Neuronal stem cell (in vitro differentiated cells): ENCODE results near the gene GREM1.

Experiments used
- DNase-seq: peaks from one replicate; pipeline ENCODE4 v3.0.0-alpha.2; 2013; ENCODE audit warnings: low spot score
- H2AFZ ChIP-seq: one replicate; pipeline ENCODE4 v1.6.1; 2013; ENCODE audit warnings: mild to moderate bottlenecking, low read length, inconsistent platforms
- H2AK5ac ChIP-seq: 2 replicates; pipeline ENCODE4 v1.6.1; 2013; ENCODE audit warnings: low read depth, mild to moderate bottlenecking, inconsistent platforms, low read length, moderate library complexity, mixed read lengths
- H2BK120ac ChIP-seq: 2 replicates; pipeline ENCODE4 v1.6.1; 2013; ENCODE audit warnings: low read depth, mild to moderate bottlenecking, inconsistent platforms, low read length, moderate library complexity, mixed read lengths
- H2BK12ac ChIP-seq: one replicate; pipeline ENCODE4 v1.6.1; 2013; ENCODE audit warnings: low read length, inconsistent platforms
- H2BK15ac ChIP-seq: 2 replicates; pipeline ENCODE4 v1.6.1; 2013; ENCODE audit warnings: mild to moderate bottlenecking, low read length, inconsistent platforms, mixed read lengths
- H2BK5ac ChIP-seq: one replicate; pipeline ENCODE4 v1.6.1; 2013; ENCODE audit warnings: inconsistent platforms, mild to moderate bottlenecking, low read length, moderate library complexity
- H3K14ac ChIP-seq: one replicate; pipeline ENCODE4 v1.6.1; 2013; ENCODE audit warnings: low read length, inconsistent platforms
- H3K18ac ChIP-seq: 2 replicates; pipeline ENCODE4 v1.6.1; 2013; ENCODE audit warnings: low read length, inconsistent platforms
- H3K23ac ChIP-seq: 2 replicates; pipeline ENCODE4 v1.6.1; 2013; ENCODE audit warnings: low read depth, mild to moderate bottlenecking, mixed read lengths, low read length, inconsistent platforms; ENCODE audit not compliant: poor library complexity
- H3K27ac ChIP-seq: replicated peaks from 3 replicates; pipeline ENCODE4 v1.5.1; 2013; ENCODE audit warnings: low read length, inconsistent platforms
- H3K27me3 ChIP-seq, 3 experiments: 2 replicates each; pipeline ENCODE4 v1.6.1; 2013; ENCODE audit warnings: low read length in 3 of 3, mild to moderate bottlenecking in 2 of 3, inconsistent platforms in 1 of 3, low read depth in 1 of 3, mixed read lengths in 1 of 3, moderate library complexity in 1 of 3; ENCODE audit not compliant: control insufficient read depth in 3 of 3, insufficient read depth in 3 of 3
- H3K36me3 ChIP-seq, 2 donors: replicated peaks in 1 of 2; 2 replicates each; pipeline ENCODE4 v1.6.1; 2013; ENCODE audit warnings: low read length in 2 of 2; ENCODE audit not compliant: control insufficient read depth in 2 of 2, insufficient read depth in 2 of 2
- H3K4ac ChIP-seq: 2 replicates; pipeline ENCODE4 v1.6.1; 2013; ENCODE audit warnings: inconsistent platforms, mild to moderate bottlenecking, low read length, moderate library complexity
- H3K4me1 ChIP-seq, 2 donors: 1 replicate in 1 of 2; 2 replicates in 1 of 2; pipeline ENCODE4 v1.6.1; 2013; ENCODE audit warnings: low read length in 2 of 2, low read depth in 1 of 2; ENCODE audit not compliant: control insufficient read depth in 2 of 2, insufficient read depth in 1 of 2
- H3K4me2 ChIP-seq: one replicate; pipeline ENCODE4 v1.6.1; 2013; ENCODE audit warnings: mild to moderate bottlenecking, low read length, inconsistent platforms; ENCODE audit not compliant: insufficient read depth, poor library complexity, severe bottlenecking
- H3K4me3 ChIP-seq, 2 donors: 2 replicates each; pipeline ENCODE4 v1.5.1; 2013; ENCODE audit warnings: low read length in 2 of 2, mild to moderate bottlenecking in 2 of 2, inconsistent platforms in 1 of 2, moderate library complexity in 1 of 2
- H3K79me1 ChIP-seq: one replicate; pipeline ENCODE4 v1.6.1; 2013; ENCODE audit warnings: low read depth, mild to moderate bottlenecking, inconsistent platforms, low read length, moderate library complexity
- H3K9ac ChIP-seq: one replicate; pipeline ENCODE4 v1.6.1; 2013; ENCODE audit warnings: mild to moderate bottlenecking, low read depth, low read length, inconsistent platforms; ENCODE audit not compliant: poor library complexity
- H3K9me3 ChIP-seq, 2 donors: replicated peaks in 1 of 2; 2 replicates each; pipeline versions ENCODE3 to v1.6.1; 2013; ENCODE audit warnings: low read length in 2 of 2, mild to moderate bottlenecking in 2 of 2, inconsistent platforms in 1 of 2, low read depth in 1 of 2, mixed read lengths in 1 of 2, moderate library complexity in 1 of 2; ENCODE audit not compliant: control insufficient read depth in 2 of 2, insufficient read depth in 1 of 2
- H4K8ac ChIP-seq: one replicate; pipeline ENCODE4 v1.6.1; 2013; ENCODE audit warnings: low read depth, mild to moderate bottlenecking, inconsistent platforms, low read length, moderate library complexity
- H4K91ac ChIP-seq: one replicate; pipeline ENCODE4 v1.6.1; 2013; ENCODE audit warnings: low read length, low read depth, mild to moderate bottlenecking, inconsistent platforms; ENCODE audit not compliant: poor library complexity
- WGBS, 2 donors: extraction: QIAGEN DNeasy Blood & Tissue Kit; methylation state at CpG; one replicate each; pipeline ENCODE4 v1.1.7; 2013; ENCODE audit warnings: missing lambda C conversion rate in 2 of 2, mixed read lengths in 1 of 2; ENCODE audit not compliant: insufficient read length in 2 of 2, insufficient replicate concordance in 1 of 2; ENCODE audit errors: extremely low coverage in 2 of 2; 5-methylcytosine and 5-hydroxymethylcytosine counted together

The GREM1 gene

GRCh38 chr15:32683906-32684584, 33.8 kb upstream of the GREM1 start:
- Histone ChIP-seq H3K27ac (no peak overlapping the region), H2AFZ (no peak overlapping the region), H2BK120ac (no peak overlapping the region), H2AK5ac (no peak overlapping the region), H3K4me3 (no peak overlapping the region), H3K9me3 (no peaks in the 10 kb centered on the region), H3K4me1 (peaks cover 0 to 5% of the 10 kb centered on the region in 2 donors), H2BK5ac (no peak overlapping the region), H3K14ac (no peak overlapping the region), H4K91ac (no peak overlapping the region), H2BK12ac (no peak overlapping the region), H3K36me3 (peaks cover 0 to 6% of the 10 kb centered on the region in 2 donors), H4K8ac (no peak overlapping the region), H3K23ac (no peak overlapping the region), H3K4me2 (no peak overlapping the region), H3K4ac (no peak overlapping the region), H3K9ac (no peak overlapping the region), H2BK15ac (no peak overlapping the region), H3K79me1 (no peaks in the 10 kb centered on the region), H3K18ac (no peak overlapping the region), H3K27me3 (no peaks in the 10 kb centered on the region)
- no CpG with 5 or more reads among the region's 8 CpGs for WGBS, 2 donors
- no peak for DNase-seq

- H2AFZ ChIP-seq, result no peak overlapping the region
- H2BK5ac ChIP-seq, result no peak overlapping the region
- H4K91ac ChIP-seq, result no peak overlapping the region
- no peak overlapping the region for H3K4me3 ChIP-seq
- no peaks in the 10 kb centered on the region for H3K9me3 ChIP-seq
- H3K4me1 ChIP-seq, result peaks cover 0 to 5% of the 10 kb centered on the region in 2 donors
- H3K79me1 ChIP-seq, result no peaks in the 10 kb centered on the region
- no peak overlapping the region for H3K14ac ChIP-seq
- no peak overlapping the region for H2BK15ac ChIP-seq
- no peak overlapping the region for H3K4ac ChIP-seq
- H2BK12ac ChIP-seq, result no peak overlapping the region
- no peaks in the 10 kb centered on the region for H3K27me3 ChIP-seq
- no peak overlapping the region for H3K27ac ChIP-seq
- H3K23ac ChIP-seq, result no peak overlapping the region
- peaks cover 0 to 6% of the 10 kb centered on the region in 2 donors for H3K36me3 ChIP-seq
- H4K8ac ChIP-seq, result no peak overlapping the region
- no CpG with 5 or more reads among the region's 1 CpG for WGBS, 2 donors
- DNase-seq, result no peak
- H3K18ac ChIP-seq, result no peak overlapping the region
- H3K4me2 ChIP-seq, result no peak overlapping the region
- no peak overlapping the region for H2AK5ac ChIP-seq
- H2BK120ac ChIP-seq, result no peak overlapping the region
- no peak overlapping the region for H3K9ac ChIP-seq
Measured at GRCh38 chr15:32685576-32685975, 32.2 kb upstream of the GREM1 start.

GRCh38 chr15:32687556-32687955, 30.2 kb upstream of the GREM1 start:
- no peak overlapping the region for H2BK5ac ChIP-seq
- H3K4me3 ChIP-seq, result no peak overlapping the region
- no peak overlapping the region for H3K4ac ChIP-seq
- no CpG with 5 or more reads among the region's 5 CpGs for WGBS, 2 donors
- no peak overlapping the region for H2AK5ac ChIP-seq
- H3K9ac ChIP-seq, result no peak overlapping the region
- H3K27me3 ChIP-seq, result no peaks in the 10 kb centered on the region
- no peak overlapping the region for H2BK15ac ChIP-seq
- no peaks in the 10 kb centered on the region for H3K9me3 ChIP-seq
- H3K4me1 ChIP-seq, result peaks cover 0 to 5% of the 10 kb centered on the region in 2 donors
- H2BK12ac ChIP-seq, result no peak overlapping the region
- H3K23ac ChIP-seq, result no peak overlapping the region
- H3K36me3 ChIP-seq, result peaks cover 0 to 8% of the 10 kb centered on the region in 2 donors
- H2BK120ac ChIP-seq, result no peak overlapping the region
- no peak overlapping the region for H4K91ac ChIP-seq
- H3K4me2 ChIP-seq, result no peak overlapping the region
- no peak overlapping the region for H3K18ac ChIP-seq
- no peak overlapping the region for H4K8ac ChIP-seq
- no peak overlapping the region for H2AFZ ChIP-seq
- H3K14ac ChIP-seq, result no peak overlapping the region
- no peak overlapping the region for H3K27ac ChIP-seq
- DNase-seq, result no peak
- no peaks in the 10 kb centered on the region for H3K79me1 ChIP-seq

GRCh38 chr15:32688151-32688639, 29.6 kb upstream of the GREM1 start:
- Histone ChIP-seq H3K9me3 (no peaks in the 10 kb centered on the region), H2AK5ac (no peak overlapping the region), H3K18ac (no peak overlapping the region), H3K36me3 (peaks cover 0 to 8% of the 10 kb centered on the region in 2 donors), H3K4me2 (no peak overlapping the region), H3K14ac (no peak overlapping the region), H2BK120ac (no peak overlapping the region), H3K27ac (no peak overlapping the region), H2BK15ac (no peak overlapping the region), H3K4me1 (peaks cover 0 to 5% of the 10 kb centered on the region in 2 donors), H4K91ac (no peak overlapping the region), H3K79me1 (no peaks in the 10 kb centered on the region), H2BK5ac (no peak overlapping the region), H3K9ac (no peak overlapping the region), H3K4me3 (no peak overlapping the region), H3K23ac (no peak overlapping the region), H2BK12ac (no peak overlapping the region), H3K4ac (no peak overlapping the region), H3K27me3 (no peaks in the 10 kb centered on the region), H4K8ac (no peak overlapping the region), H2AFZ (no peak overlapping the region)
- no peak for DNase-seq
- WGBS, 2 donors, result no CpG with 5 or more reads among the region's 2 CpGs
